ENCODE results near the gene ALDH3B2.

The ALDH3B2 gene

DNA sequence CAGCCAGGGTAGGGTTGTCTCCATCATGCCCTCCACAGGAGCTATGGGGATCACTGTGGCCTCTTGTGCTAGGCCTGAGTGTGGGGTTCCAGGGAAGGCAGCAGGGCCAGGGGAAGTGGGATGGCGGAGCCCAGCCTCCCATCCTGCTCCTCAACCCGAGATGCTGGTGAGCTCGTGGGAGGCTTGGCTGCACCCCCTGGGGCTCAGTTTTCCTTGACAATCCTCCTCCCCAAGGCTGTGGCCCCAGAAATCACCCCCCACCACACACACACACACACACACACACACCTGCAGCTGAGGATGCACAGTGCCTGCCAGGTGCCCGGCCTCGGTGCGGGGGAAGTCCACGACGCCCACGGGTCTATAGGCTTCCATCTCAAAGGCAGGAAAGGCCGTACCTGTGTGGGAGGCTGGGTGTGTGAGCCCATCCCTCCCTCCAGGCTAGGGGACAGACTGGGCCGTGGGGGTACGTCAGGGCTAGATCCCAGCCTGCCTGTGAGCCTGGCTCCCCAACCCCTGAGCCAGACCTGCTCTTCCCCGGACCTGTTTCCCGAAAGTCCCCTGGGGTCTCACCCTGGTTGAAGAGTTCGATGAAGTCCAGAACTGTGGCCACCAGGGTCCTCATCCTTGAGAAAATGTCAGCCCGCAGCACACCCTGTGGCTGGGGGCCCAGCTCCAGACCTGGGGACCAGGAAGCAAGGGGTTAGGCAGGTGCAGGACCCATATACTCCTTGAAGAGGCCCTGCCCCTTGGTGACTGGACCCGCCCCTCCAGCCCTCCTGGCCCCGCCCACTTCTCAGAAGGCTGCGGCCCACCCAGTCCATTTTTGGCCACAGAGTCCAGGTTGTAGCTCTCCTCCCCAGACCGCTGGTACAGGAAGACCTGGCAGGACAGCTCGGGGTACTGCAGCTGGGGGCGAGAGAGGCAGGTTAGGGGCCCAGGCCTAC, 29.7 kb downstream of the ALDH3B2 start:
- H3K36me3 ChIP-seq (ENCODE audit: control insufficient read depth in 2 of 2, insufficient read depth in 1 of 2, low read length in 2 of 2) = no peaks in the 10 kb centered on the region
- no peak overlapping the region for H3K27ac ChIP-seq (ENCODE audit: extremely low read depth, low read depth, low read length)
- ChIA-PET POLR2A (interaction anchor here (0.7 kb wide), 1 partner anchor 15 kb away, joined by 3 read pairs; the partner anchor contains the start of gene NUDT8), CTCF (interaction anchor here (0.6 to 1.2 kb wide), 5 partner anchors 8 to 711 kb away, joined by 3 to 4 read pairs (median 3); no protein-coding TSS in a partner anchor)
- no peaks in the 10 kb centered on the region for H3K9me3 ChIP-seq (ENCODE audit: control insufficient read depth, insufficient read depth, low read depth, low read length)
- no peak overlapping the region for H3K4me3 ChIP-seq (ENCODE audit: low read depth, low read length)
- H3K4me1 ChIP-seq (ENCODE audit: control insufficient read depth, insufficient read depth, low read length) = no peaks in the 10 kb centered on the region
- peak; percentile 20; the same call in 1 of the 2 replicates for TF ChIP-seq GLIS1 (tag by site-specific recombination; IDR thresholded peaks at IDR 0.05)
- no peak for TF ChIP-seq OVOL3 (tag by site-specific recombination; IDR thresholded peaks at IDR 0.05)
- TF ChIP-seq HOXD13 (CRISPR knock-in tag; IDR thresholded peaks at IDR 0.05; ENCODE audit: borderline replicate concordance) = no peak
- no peak for TF ChIP-seq ZNF121 (tag by site-specific recombination; IDR thresholded peaks at IDR 0.05)
- TF ChIP-seq ZNF747 (tag by site-specific recombination; IDR thresholded peaks at IDR 0.05) = no peak
- no peak for TF ChIP-seq ZNF529 (tag by site-specific recombination; IDR thresholded peaks at IDR 0.05; ENCODE audit: insufficient replicate concordance)
- TF ChIP-seq, protein P1, sequence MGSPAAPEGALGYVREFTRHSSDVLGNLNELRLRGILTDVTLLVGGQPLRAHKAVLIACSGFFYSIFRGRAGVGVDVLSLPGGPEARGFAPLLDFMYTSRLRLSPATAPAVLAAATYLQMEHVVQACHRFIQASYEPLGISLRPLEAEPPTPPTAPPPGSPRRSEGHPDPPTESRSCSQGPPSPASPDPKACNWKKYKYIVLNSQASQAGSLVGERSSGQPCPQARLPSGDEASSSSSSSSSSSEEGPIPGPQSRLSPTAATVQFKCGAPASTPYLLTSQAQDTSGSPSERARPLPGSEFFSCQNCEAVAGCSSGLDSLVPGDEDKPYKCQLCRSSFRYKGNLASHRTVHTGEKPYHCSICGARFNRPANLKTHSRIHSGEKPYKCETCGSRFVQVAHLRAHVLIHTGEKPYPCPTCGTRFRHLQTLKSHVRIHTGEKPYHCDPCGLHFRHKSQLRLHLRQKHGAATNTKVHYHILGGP (tag by site-specific recombination; IDR thresholded peaks at IDR 0.05) = no peak
- no peak for TF ChIP-seq ZSCAN16 (tag by site-specific recombination; IDR thresholded peaks at IDR 0.05)
- no peak for TF ChIP-seq ZNF433 (tag by site-specific recombination; IDR thresholded peaks at IDR 0.05; ENCODE audit: low read depth)
- TF ChIP-seq ZFHX2 (tag by site-specific recombination; conservative IDR thresholded peaks at IDR 0.05) = peak; percentile 82
- TF ChIP-seq, protein P2, sequence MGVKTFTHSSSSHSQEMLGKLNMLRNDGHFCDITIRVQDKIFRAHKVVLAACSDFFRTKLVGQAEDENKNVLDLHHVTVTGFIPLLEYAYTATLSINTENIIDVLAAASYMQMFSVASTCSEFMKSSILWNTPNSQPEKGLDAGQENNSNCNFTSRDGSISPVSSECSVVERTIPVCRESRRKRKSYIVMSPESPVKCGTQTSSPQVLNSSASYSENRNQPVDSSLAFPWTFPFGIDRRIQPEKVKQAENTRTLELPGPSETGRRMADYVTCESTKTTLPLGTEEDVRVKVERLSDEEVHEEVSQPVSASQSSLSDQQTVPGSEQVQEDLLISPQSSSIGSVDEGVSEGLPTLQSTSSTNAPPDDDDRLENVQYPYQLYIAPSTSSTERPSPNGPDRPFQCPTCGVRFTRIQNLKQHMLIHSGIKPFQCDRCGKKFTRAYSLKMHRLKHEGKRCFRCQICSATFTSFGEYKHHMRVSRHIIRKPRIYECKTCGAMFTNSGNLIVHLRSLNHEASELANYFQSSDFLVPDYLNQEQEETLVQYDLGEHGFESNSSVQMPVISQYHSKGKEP (tag by site-specific recombination; IDR thresholded peaks at IDR 0.05) = no peak
- TF ChIP-seq, protein P3, sequence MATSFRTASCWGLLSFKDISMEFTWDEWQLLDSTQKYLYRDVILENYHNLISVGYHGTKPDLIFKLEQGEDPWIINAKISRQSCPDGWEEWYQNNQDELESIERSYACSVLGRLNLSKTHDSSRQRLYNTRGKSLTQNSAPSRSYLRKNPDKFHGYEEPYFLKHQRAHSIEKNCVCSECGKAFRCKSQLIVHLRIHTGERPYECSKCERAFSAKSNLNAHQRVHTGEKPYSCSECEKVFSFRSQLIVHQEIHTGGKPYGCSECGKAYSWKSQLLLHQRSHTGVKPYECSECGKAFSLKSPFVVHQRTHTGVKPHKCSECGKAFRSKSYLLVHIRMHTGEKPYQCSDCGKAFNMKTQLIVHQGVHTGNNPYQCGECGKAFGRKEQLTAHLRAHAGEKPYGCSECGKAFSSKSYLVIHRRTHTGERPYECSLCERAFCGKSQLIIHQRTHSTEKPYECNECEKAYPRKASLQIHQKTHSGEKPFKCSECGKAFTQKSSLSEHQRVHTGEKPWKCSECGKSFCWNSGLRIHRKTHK (tag by site-specific recombination; IDR thresholded peaks at IDR 0.05) = no peak
- TF ChIP-seq EGR2 (tag by site-specific recombination; IDR thresholded peaks at IDR 0.05; ENCODE audit: low read depth) = peak; percentile 84
- TF ChIP-seq, protein P4, sequence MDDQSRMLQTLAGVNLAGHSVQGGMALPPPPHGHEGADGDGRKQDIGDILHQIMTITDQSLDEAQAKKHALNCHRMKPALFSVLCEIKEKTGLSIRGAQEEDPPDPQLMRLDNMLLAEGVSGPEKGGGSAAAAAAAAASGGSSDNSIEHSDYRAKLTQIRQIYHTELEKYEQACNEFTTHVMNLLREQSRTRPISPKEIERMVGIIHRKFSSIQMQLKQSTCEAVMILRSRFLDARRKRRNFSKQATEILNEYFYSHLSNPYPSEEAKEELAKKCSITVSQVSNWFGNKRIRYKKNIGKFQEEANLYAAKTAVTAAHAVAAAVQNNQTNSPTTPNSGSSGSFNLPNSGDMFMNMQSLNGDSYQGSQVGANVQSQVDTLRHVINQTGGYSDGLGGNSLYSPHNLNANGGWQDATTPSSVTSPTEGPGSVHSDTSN (CRISPR knock-in tag; IDR thresholded peaks at IDR 0.05) = no peak
- TF ChIP-seq HOXC10 (CRISPR knock-in tag; IDR thresholded peaks at IDR 0.05) = no peak
- TF ChIP-seq SP7 (tag by site-specific recombination; IDR thresholded peaks at IDR 0.05) = no peak

DNA sequence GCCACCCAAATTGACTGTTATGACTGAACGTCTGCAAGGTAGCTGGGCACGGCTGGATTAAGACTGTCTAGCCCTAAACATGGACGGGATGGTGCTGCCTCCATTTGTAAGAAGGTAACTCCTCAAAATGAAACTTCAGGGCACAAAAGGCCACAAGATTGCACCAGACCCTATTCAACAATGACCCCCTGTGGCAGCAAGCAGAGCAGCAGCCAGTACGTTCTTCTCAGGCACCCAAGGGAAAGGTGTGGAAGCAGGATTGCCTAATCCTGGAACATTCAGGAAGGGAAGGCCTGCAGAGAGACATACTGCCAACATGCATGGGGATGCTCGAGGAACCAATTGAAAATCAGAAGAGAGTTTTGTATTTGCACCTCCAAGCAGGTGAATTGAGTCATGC, 30.4 kb downstream of the ALDH3B2 start:
- POLR2A ChIA-PET = no interaction called here
- H3K27ac ChIP-seq (ENCODE audit: extremely low read depth, low read depth, low read length) = no peak overlapping the region
- TF ChIP-seq ZNF791 (tag by site-specific recombination; IDR thresholded peaks at IDR 0.05) (no peak), ZNF654 (tag by site-specific recombination; IDR thresholded peaks at IDR 0.05; ENCODE audit: low read depth) (peak; percentile 34; the same call in 1 of the 2 replicates), ZNF2 (tag by site-specific recombination; IDR thresholded peaks at IDR 0.05) (peak; percentile 94), SETDB1 (IDR thresholded peaks at IDR 0.05; ENCODE audit: insufficient read length, low read length) (no peak)
- H3K4me1 ChIP-seq (ENCODE audit: control insufficient read depth, insufficient read depth, low read length) = no peaks in the 10 kb centered on the region
- H3K36me3 ChIP-seq (ENCODE audit: control insufficient read depth in 2 of 2, insufficient read depth in 1 of 2, low read length in 2 of 2) = no peaks in the 10 kb centered on the region
- CTCF ChIA-PET = interaction anchor here (0.8 to 1.8 kb wide), 4 partner anchors 8 to 30 kb away, joined by 3 to 6 read pairs (median 4); no protein-coding TSS in a partner anchor
- no peaks in the 10 kb centered on the region for H3K9me3 ChIP-seq (ENCODE audit: control insufficient read depth, insufficient read depth, low read depth, low read length)
- H3K4me3 ChIP-seq (ENCODE audit: low read depth, low read length) = no peak overlapping the region
